ENCODE results near the gene RAB38.

Gene RAB38

DNA sequence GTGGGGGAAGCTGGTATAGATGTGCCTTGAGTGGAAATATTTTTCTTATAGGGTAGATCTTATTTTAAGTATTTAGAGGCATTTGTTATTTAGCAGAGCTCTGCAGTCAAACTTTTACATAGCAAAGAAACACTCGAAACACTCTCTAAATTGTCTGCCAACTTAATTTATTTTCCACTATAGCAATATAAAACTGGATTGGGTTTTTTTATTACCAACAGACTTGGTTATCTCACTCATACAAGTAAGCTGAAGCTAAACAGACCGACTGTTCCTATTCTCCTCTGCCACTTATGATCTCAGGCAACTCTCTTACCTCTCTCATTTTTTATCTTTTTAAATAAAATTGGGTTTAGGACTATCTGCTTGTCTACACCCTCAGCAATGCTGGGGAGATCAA is 4.6 kb downstream of the RAB38 start:
- in situ Hi-C loops (cut with HindIII; ENCODE audit: low sequenced_read_pairs): no loop called here

DNA sequence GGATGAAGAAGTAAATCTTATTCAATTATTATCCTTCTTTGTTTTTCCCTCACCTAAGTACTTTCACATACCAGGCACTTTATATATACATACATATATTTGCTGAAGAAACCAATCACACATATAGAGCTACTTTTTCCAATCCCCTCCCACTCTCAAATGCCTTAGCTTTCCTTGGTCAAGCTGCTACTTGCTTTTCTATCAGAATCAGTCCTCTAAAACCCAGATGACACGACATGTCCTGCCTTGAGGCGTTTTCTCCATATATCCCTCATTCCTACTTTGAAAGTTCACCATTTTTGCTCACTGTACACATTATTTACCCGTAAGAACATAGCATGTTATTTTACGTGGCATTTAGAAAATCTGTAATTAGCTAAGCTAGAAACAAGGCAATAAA is 5.4 kb downstream of the RAB38 start:
- in situ Hi-C loops (cut with HindIII; ENCODE audit: low sequenced_read_pairs): no loop called here

DNA sequence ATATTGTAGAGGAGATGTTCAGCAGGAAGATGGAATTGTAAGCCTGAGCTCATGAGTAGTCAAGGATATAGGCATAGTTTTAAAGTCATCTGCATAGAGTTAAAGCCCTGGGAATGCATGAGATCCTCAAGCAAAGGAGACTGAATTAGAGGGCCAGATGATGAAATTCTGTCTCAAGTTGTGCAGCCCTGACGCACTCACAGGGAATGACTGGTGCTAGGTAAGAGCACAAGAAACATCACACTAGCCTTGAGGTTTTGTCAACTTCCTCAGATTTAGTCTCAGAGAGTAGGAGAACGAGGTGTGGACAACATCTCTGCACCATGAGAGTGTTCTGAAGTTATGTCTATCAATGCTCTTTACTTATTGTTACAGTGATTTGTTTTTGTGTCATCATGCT is 5.8 kb downstream of the RAB38 start:
- in situ Hi-C loops (cut with HindIII; ENCODE audit: low sequenced_read_pairs): no loop called here

DNA sequence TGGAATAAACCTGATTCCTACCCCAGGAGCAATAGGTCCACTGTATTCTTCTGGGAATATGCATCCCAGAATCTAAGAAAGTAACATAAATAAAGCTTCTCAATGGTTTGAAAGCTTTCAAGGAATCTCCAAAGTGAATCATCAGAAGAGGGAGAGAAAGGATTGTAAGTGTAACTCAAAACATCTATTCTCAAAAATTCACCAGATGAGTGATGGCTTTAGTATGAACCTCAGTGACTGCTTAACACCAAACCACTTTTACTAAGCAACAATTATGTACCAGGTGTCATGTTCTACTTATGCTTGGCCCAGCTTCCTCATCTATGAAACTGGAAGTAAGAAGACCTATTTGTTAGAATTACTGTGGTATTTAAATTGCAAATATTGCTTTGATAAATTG is 7.4 kb downstream of the RAB38 start:
- in situ Hi-C loops (cut with HindIII; ENCODE audit: low sequenced_read_pairs): no loop called here

DNA sequence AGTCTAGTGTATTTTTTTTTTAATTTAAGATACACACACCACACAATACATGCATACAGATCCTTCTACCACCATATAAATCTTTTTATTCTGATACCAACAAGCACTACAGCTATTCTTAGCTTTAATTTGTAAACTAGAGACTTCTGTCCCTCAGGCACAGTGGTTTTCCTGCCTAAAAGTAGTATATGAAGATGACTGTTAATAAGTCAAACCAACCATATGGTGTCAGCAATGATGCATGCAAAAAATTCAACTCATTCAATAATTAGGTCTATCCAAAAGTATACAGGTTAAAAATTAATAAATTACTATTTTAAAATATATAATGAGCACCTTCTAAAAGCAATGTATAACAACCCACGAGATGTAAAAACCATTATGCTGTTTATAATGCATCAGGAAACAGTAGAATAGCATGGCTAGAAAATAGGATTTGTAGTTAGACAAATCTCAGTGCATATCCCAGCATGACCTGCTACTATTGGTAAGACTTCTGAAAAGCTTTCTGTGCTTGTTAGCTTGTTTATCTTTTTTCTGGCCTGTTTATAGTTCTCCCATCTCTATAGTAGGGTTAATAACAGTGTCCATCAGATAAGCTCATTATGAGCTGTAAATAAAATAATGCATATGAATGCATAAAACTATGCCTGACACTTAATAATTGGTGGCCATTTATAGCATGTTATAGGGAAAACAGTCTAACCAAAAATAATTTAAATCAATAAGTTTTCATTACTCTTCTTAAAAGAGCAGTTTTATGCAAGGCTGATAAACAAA is 10.2 kb downstream of the RAB38 start:
- in situ Hi-C loops (cut with HindIII; ENCODE audit: low sequenced_read_pairs): no loop called here

DNA sequence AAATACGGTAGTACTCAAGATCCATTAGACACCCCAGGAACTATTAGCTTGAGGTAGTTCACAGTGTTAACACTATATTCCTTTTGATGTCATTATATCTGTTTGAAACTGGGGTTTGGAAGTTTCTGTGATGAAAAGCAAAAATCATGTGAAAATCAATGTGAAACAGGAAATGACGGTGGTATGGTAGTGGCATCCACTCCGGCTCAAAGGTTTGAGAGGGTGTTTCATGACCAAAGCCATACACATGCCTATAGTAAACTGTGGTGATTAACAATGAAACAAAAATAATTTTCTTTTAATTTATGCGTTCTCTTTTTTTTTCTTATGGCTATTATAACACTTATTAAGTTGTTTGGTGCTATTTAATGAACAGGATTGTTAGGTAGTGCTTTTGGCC is 10.9 kb downstream of the RAB38 start:
- in situ Hi-C loops (cut with HindIII; ENCODE audit: low sequenced_read_pairs): no loop called here

DNA sequence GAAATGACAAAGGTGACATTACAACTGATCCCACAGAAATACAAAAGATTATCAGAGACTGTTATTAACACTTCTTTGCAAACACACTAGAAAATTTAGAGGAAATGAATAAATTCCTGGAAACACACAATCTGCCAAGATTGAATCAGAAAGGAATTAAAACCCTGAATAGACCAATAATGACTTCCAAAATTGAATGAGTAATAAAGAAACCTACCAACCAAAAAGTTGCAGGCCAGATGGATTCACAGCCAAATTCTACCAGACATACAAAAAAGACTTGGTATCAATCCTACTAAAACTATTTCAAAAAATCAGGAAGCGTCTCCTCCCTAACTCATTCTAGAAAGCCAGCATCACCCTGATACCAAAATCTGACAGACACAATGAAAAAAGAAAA is 17.2 kb downstream of the RAB38 start:
- in situ Hi-C loops (cut with HindIII; ENCODE audit: low sequenced_read_pairs): no loop called here

DNA sequence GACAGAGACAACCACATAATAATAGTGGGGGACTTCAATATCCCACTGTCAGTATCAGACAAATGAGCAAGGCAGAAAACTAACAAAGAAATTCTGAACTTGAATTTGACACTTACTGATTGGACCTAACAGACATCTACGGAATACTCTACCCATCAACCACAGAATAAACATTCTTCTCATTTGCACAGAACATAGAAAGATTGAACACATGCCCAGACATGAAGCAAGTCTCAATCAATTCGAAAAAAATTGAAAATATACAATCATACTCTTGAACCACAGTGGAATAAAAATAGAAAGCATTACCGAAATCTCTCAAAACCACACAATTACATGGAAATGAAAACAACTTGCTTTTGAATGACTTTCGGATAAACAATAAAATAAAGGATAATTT is 17.9 kb downstream of the RAB38 start:
- in situ Hi-C loops (cut with HindIII; ENCODE audit: low sequenced_read_pairs): no loop called here

DNA sequence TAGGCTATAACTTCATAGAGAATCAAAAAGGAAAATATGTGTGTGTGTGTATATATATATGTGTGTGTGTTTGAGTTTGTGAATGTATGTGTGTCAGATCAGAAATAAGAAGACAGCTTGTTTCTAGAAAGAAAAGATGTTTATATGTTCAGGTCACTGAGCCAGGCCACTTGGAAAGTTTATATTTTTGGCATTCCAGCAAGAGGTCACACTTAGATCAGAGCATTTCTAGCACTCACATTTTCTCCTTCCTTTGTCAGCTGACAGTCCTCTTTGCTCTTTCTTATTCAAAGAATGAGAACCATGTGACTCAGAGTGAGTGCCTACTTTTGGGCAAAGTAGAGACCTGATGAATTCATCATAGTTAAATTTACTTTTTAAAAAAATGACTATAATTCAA is 22.9 kb downstream of the RAB38 start:
- in situ Hi-C loops (cut with HindIII; ENCODE audit: low sequenced_read_pairs): no loop called here

DNA sequence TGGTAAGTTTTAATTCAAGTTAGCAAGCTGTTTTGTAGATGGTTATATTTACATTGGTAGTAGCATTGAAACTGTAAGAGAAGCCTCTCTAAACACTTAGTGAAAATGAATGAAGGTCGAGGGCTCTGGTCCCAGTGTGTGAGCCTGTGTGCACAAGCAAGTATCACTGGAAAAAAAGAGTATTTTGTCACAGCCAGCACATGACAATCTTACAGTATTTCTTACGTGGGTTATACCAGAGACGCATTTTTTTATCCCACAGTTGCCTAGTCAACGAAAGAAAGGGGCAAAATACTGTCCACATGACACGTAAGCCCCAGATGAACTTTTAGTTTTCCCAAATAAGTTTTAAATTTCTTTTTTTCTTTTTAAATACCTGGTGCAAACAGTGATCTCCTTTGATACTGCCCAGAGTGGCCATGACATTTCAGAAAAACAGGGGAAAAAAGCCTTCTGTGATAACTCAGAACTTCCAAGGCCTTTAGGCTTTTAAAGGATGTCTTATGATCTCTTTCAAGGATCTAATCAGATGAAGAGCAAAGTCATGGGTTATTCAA is 23.5 kb downstream of the RAB38 start:
- in situ Hi-C loops (cut with HindIII; ENCODE audit: low sequenced_read_pairs): no loop called here

DNA sequence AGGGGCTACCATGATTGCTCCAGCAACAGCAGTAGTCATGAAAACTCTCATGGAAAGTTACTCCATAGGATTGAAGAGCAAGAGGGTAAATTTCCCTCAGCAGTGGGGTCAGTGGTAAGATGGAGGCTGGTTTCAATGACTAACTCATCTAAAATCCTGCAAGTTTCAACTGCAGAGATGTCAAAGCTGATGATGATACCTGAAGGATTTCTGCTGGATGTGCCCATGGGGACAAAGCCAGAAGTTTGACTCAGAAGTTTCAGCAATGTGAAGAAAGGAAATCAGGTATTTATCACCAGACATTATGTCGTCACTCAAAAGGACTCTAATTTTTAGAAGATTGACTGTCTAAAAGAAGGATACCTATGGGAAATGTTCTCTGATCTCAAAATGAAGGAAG is 29.1 kb downstream of the RAB38 start:
- in situ Hi-C loops (cut with HindIII; ENCODE audit: low sequenced_read_pairs): no loop called here

DNA sequence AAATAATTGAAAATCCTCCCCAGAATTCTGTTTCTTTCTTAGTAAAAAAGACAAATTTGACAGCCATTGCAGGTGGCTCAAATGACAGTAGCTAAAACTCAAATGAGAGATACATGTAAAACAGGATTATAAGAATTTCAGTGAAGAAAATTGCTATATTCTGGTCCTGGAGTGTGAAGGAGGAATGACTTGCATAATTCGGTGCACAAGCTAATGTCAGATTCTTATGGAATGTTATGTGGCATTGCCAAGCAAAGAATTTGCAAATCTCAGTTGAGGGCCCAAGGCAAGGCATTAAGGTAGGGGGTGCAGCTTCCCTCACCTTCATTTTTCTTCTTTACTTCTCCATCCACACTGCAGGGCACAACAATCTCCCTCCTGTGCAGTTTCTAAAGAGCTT is 35.4 kb downstream of the RAB38 start:
- in situ Hi-C loops (cut with HindIII; ENCODE audit: low sequenced_read_pairs): no loop called here

DNA sequence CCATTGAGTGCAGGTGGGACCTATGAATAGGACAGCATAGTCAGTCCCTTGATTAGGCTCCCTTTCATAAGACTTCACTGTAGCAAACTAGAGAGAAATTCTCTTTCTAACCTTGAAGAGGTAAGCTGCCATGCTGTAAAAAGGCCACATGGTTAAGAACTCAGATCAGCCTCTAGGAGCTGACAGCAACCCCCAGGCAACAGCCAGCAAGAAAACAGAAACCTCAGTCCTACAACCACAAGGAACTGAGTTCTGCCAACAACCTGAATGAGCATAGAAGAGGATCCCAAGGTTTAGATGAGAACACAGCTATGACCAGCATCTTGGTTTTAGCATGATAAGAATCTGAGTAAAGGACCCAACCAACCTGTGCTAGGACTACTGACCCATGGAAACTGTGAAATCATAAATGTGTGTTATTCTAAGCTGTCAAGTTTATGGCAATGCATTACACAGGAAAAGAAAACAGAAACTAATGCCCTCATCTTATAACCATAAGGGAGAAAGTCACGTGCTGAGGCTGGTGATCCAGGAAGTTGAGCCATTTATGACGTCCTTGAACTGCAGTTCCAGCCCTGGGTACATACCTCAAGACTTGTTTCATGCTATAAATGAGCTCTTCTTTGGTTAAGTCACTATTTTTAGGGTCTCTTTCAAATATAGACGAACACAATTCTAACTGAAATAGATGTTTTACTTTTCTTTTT is 43.3 kb downstream of the RAB38 start:
- in situ Hi-C loops (cut with HindIII; ENCODE audit: low sequenced_read_pairs): no loop called here

DNA sequence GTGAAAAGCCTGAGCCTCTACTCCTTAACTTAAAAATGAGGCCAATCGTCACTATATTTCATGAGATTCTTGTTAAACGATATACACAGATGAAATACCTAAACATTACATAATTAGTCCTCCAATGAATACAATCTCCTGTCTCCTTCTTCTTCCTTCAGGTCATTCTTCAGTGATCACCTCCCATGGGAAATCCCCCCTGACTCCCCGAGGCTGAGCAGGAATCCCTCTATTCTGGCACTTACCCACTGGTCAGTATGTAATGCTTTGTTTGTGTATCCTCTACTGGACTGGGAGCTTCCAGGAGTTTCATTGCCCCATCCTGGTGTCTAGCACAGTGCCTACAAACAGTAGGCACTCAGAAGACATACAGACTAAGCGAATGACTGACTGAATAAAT is 52.3 kb downstream of the RAB38 start:
- in situ Hi-C loops (cut with HindIII; ENCODE audit: low sequenced_read_pairs): no loop called here

DNA sequence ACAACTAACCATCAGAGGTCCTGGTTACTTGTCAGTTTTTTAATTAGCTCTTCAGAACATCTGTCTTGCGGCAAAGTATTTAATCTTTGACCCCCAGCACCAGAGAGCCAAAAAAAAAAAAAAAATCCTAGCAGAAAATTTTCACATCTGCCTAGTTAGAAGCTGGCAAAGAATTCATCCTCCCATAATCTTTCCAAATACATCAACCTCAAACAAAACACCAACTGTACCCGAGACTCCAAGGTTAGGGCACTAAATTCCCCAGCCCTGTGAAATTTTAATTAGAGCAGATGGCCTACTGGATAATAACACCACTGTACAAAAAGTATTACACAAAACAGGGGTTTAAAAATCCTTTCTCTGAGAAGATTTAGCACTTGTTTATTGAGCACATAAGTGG is 55.7 kb downstream of the RAB38 start:
- in situ Hi-C loops (cut with HindIII; ENCODE audit: low sequenced_read_pairs): no loop called here

DNA sequence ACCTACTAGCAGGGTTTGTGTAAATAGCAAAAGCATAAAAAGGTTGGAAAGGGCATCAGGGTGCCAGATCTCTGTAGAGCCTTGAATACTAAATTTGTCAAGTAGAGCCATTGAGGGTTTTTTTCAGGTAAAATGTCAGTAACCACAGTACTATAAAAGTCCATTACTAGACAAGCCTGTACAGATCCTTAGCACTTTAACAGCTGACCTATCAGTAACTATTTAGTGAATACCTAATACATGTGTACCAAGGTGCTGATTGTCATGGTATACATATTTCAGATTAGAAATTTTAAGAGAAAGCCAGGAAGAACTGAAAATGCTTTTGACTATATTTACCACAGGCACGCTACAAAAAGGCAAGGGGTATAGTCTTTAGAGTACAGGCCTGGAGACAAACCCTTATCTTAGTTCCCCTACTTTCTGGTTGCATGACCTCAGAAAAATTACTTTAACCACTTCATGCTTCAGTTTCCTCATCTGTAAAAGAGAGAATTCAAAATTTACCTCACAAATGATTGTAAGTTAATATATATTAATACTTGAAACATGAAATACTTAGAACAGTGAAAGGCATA is 57.9 kb downstream of the RAB38 start:
- in situ Hi-C loops (cut with HindIII; ENCODE audit: low sequenced_read_pairs): no loop called here

DNA sequence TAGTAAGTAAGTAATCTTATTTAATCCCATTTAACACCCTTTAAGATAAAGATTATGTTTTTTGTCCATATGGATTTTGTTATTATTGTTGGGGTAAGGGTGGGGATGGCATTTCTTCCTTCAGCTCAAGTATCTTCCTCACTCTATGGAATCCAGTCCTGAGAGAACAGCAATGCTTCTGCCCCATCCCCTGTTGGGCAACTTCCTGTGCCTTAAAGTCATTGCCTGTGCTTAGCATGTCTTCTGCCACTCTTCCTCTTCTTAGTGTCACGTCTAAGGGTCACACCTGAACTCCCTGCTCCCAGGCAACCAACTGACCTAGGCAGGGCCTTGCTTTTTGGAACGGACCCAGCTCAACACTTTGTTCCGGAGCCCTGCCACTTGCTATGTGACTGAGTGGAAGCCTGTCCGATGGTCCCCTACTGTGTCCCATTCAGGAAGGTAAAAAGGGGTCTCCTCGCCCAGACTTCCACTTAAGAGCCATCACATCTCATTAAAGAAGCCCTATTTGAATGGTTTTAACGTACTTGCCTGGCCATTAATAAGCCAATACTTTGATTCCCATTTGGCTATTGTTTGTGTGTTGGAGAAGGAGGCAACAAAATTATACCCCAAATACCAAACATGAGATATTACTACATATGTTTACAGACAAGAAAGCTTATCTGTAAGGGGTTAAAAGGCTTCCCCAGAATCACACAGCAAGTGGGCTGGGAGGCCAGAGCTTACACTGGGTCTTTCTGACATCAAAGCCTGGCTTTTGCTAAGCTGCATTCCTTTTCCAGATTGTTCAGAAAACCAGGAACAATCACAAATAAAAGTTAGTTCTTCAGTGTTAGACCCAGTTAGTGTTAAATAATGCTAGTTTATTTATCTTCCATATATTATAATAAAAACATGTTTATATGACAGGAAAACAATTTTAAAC is 59.2 kb downstream of the RAB38 start:
- in situ Hi-C loops (cut with HindIII; ENCODE audit: low sequenced_read_pairs): no loop called here

DNA sequence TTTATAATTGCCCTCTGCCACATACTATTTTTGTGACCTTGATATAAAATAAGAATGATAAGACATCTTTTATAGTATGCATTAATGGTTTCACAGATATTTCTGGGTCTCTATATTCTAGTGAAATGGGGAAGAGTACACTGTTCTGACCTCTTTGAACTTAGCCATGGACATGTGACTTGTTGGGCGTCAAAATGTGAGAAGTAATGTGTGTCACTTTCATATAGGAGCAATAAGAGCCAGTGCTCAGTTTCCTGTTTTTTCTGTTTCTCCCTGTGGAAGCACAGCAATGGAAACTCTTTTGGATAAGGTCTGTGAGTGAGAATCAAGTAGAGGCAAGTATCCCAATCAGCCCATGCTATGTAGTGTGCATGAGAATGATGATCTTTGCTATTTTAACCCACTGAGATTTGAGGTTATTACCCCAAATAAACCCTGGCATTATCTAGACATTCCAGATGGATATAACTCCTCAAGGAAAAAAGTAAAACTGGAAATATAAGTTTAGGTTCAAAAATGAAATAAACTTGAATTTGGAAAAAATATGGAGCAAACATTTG is 60.7 kb downstream of the RAB38 start:
- in situ Hi-C loops (cut with HindIII; ENCODE audit: low sequenced_read_pairs): no loop called here

DNA sequence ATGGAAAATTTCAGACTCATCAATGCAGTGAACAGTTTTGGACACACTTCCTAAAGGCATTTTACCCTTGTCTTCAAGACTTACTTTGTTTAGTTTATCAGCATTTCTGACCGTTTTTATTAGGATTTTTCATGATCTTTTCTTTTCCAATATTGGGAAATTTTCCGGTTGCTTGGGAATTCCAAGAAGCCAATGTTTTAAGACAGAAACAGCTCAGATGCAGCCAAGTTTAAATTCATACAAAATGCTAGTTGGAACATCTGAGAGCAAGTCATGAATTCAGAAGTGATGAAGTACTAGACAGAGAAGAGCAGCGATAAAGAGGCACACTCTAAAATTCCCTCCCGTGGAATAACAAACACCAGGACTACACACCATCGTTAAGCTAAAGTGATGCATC is 68.6 kb downstream of the RAB38 start:
- in situ Hi-C loops (cut with HindIII; ENCODE audit: low sequenced_read_pairs): no loop called here

DNA sequence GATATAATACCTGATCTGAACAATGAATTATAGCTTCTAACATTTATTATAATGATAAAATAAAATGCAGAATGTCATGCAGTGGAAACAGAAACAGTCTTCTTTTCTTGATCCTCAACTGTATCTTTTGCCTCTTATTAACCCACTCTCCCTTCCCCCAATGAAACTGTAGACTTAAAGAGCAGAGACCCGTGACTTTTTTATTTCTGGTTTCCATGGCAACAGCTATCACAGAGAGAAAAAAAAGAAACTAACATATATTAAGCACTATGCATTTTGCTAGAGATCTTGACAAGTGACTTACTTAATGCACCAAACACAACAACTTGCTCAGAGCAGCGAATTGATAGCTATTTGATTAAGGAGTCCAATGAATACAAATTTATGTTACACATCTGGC is 69.3 kb downstream of the RAB38 start:
- in situ Hi-C loops (cut with HindIII; ENCODE audit: low sequenced_read_pairs): no loop called here

DNA sequence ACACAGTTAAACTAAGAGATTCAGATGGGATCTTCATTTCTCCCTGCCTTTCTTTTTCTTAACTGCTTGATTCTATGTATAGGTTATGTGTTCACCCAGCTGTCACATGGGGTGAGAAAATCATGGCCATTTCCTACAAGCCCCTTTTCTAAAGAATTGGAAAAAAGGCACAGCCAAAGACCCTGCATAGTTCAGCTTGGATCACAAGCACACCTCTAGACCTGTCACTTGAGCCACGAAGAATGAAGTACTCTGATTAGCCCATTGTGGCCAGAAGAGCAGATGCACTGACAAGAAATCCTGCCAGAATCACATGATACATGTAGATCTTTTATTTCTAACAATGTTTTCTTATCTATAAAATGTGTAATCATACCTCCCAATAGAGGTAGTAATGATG is 69.7 kb downstream of the RAB38 start:
- in situ Hi-C loops (cut with HindIII; ENCODE audit: low sequenced_read_pairs): no loop called here
